Measurements from ENCODE around the gene PTPRCAP. TPM values are rescaled to one million over a fixed set of nuclear protein-coding genes. Genes with fewer than 3 reads are reported as not detected.

The PTPRCAP gene
- total RNA-seq, 1 donor = not detected

DNA sequence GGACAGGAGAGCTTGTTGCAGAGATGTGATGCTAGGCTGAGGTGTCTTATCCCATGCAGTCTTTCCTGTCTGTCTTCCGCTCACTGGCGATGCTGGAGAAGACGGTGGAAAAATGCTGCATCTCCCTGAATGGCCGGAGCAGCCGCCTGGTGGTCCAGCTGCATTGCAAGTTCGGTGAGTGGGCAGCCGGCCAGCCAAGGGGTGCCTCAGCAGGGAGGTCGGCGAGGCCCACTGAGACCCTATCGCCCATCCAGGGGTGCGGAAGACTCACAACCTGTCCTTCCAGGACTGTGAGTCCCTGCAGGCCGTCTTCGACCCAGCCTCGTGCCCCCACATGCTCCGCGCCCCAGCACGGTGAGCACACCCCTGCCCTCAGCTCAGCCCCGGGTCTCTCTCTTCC, 44.0 kb downstream of the PTPRCAP start:
- TF ChIP-seq, protein P1, sequence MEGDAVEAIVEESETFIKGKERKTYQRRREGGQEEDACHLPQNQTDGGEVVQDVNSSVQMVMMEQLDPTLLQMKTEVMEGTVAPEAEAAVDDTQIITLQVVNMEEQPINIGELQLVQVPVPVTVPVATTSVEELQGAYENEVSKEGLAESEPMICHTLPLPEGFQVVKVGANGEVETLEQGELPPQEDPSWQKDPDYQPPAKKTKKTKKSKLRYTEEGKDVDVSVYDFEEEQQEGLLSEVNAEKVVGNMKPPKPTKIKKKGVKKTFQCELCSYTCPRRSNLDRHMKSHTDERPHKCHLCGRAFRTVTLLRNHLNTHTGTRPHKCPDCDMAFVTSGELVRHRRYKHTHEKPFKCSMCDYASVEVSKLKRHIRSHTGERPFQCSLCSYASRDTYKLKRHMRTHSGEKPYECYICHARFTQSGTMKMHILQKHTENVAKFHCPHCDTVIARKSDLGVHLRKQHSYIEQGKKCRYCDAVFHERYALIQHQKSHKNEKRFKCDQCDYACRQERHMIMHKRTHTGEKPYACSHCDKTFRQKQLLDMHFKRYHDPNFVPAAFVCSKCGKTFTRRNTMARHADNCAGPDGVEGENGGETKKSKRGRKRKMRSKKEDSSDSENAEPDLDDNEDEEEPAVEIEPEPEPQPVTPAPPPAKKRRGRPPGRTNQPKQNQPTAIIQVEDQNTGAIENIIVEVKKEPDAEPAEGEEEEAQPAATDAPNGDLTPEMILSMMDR (IDR thresholded peaks at IDR 0.05; ENCODE audit: insufficient read depth, low read depth, low read length) = no peak
- no peak for DNase-seq (ENCODE audit: low read depth)
- H3K4me3 ChIP-seq (ENCODE audit: low read depth, low read length) = no peak overlapping the region

DNA sequence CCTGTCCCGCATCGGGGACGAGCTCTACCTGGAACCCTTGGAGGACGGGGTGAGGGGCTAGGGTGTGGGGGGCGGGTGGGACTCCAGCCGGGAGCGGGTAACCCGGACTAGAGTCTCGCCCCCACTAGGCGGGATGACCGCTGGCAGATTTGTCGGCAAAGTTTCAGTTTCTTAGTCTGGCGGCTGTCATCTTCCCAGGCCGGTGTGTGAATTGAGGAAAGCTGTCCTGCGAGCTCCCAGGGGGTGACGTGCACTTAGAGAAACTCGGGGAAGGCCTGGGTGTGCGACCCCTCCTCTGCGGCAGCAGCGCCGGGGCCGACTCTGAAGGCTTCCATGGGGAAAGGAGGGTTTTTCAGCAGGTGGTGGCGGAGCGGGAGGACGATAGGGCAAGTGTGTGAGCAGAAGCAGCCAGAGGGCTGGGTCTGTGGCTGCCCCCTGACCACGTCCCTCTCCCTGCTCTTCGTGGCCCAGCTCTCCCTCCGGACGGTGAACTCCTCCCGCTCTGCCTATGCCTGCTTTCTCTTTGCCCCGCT, 45.2 kb downstream of the PTPRCAP start:
- TF ChIP-seq, protein P1 (IDR thresholded peaks at IDR 0.05; ENCODE audit: insufficient read depth, low read depth, low read length) = no peak
- peak overlapping the region; percentile 88 for H3K4me3 ChIP-seq (ENCODE audit: low read depth, low read length)
- DNase-seq (ENCODE audit: low read depth) = no peak

DNA sequence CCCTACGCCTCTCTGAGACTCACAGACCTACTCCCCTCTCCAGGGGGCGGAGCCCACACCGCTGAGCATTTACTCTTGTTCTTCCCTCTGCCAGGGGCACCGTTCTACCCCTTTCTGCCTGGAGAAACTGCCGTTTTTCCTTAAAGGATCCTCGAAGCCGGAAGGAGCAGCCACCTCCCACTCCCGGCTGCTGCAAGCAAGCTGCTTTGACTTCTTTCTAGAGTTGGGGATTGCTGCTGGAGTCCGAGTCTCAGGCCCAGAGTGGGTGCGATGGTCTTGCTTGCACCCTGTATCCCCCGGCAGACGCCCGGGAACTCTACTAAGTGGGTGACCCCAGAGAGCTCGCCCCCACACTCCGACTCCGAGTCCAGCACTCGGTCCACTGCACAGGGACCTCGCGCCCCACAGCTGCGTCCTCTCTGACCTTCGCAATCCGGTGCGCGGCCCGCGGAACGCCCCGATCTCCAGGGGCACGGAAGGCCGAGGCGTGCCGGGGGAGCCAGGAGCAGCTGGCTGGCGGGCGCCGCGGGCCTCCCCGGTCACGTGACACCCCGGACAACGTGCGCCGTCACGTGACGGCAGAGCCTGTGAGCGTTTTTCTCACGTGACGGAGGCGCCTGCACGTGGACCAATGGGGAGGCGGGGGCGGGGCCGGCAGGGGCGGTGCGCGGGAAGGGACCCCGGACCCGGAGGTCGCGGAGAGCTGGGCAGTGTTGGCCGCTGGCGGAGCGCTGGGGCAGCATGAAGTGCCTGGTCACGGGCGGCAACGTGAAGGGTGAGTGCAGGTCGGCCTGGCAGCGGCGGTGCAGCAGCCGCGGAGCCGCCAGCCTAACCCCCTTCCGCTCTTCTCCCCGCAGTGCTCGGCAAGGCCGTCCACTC, 45.9 kb downstream of the PTPRCAP start, which contains the start of gene RAD9A:
RAD9A (plus strand) TSS at position 683 of the 879 bp plus-strand sequence; CDS start at position 742, 59 bp downstream.
- H3K4me3 ChIP-seq (ENCODE audit: low read depth, low read length) = peak within 1 kb of the TSS; percentile 88
- TF ChIP-seq, protein P1 (IDR thresholded peaks at IDR 0.05; ENCODE audit: insufficient read depth, low read depth, low read length) = no peak
- DNase-seq (ENCODE audit: low read depth) = peak; percentile 94

DNA sequence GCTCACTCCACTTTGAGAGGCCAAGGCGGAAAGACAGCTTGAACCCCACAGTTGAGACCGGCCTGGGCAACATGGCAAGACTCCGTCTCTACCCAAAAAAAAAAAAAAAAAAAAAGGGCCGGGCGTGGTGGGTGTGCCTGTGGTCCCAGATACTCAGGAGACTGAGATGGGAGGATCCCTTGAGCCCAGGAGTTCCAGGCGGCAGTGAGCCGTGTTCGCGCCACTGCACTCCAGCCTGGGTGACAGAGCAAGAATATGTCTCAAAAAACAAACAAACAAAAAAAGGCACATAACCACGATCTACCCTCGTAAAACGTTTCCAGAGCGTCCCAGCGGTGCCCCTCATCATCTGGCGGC, 46.6 kb downstream of the PTPRCAP start:
- TF ChIP-seq, protein P1 (IDR thresholded peaks at IDR 0.05; ENCODE audit: insufficient read depth, low read depth, low read length) = no peak
- peak overlapping the region; percentile 88 for H3K4me3 ChIP-seq (ENCODE audit: low read depth, low read length)
- DNase-seq (ENCODE audit: low read depth) = no peak

DNA sequence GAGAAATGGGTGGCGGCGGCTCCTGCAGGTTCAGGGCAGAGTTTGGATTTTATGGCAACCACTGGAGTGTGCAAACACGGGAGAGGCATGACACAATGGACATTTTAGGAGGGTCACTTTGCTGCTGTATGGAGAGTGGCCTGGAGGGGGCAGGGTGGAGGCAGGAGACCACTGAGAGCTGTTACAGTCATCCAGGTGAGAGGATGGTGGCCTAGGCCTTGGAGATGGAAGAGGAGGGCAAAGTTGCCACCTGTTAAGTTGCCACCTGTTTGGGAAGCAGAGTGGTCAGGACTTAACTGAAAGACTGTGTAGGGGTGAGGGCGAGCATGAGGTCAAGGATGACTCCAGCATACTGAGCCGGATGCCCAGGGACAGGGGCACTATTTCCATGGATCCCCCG, 48.0 kb downstream of the PTPRCAP start:
- DNase-seq (ENCODE audit: low read depth) = no peak
- no peak overlapping the region for H3K4me3 ChIP-seq (ENCODE audit: low read depth, low read length)
- TF ChIP-seq, protein P1 (IDR thresholded peaks at IDR 0.05; ENCODE audit: insufficient read depth, low read depth, low read length) = peak; percentile 70

DNA sequence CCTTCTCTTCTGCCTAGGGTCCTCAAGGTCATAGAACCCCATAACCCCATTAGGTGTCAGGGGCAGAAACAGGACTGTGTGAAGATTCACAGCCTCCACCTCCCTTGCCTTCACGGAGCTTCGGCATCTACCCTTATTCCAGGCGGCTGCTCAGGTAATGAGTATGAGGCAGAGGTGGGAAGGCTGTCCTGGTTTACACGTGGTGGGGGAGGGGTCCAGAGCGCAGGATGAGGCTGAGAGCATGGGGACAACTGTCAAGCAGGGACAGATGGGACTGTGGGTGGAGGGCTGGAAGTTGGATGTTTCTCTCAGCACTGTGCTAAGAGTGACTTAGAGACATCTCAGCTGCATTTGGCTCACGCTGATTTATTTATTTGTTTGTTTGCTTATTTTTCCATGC, 50.0 kb downstream of the PTPRCAP start:
- TF ChIP-seq, protein P1 (IDR thresholded peaks at IDR 0.05; ENCODE audit: insufficient read depth, low read depth, low read length) = no peak
- DNase-seq (ENCODE audit: low read depth) = no peak
- no peak overlapping the region for H3K4me3 ChIP-seq (ENCODE audit: low read depth, low read length)
